Measurements from ENCODE around the gene C5orf52. TPM values are rescaled to one million over a fixed set of nuclear protein-coding genes. Genes with fewer than 3 reads are reported as not detected.
"Not testable (repeated sequence)": the region's sequence is repeated elsewhere in the genome, so short reads cannot be mapped to it uniquely, and the experiment has no call there.

C5orf52 gene
- total RNA-seq, 1 donor from 2014 or later, result not detected

DNA sequence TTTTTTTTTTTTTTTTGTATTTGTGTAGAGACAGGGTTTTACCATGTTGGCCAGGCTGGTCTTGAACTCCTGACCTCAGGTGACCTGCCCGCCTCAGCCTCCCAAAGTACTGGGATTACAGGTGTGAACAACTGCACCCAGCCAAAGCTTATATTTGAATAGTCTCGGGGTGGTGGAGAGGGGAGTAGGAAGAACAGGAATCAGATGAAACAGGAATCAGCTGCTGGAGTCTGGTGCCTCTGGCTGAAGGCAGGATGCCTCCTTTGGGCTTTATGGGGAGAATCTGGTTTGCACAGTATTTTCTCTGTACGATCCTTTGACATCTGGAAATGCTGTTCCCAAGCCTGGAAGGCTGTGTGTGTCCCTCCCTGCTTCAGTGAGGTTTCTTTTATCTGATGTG, 10.9 kb downstream of the C5orf52 start:
- Mint-ChIP-seq H3K27me3 (ENCODE audit: unreplicated experiment) (no peaks in the 10 kb centered on the region), H3K36me3 (ENCODE audit: low read depth, unreplicated experiment) (no peaks in the 10 kb centered on the region), H3K4me1 (ENCODE audit: unreplicated experiment) (no peaks in the 10 kb centered on the region), H3K4me3 (ENCODE audit: unreplicated experiment) (no peak overlapping the region), H3K27ac (ENCODE audit: unreplicated experiment) (no peak overlapping the region), H3K9me3 (ENCODE audit: unreplicated experiment) (no peaks in the 10 kb centered on the region)
- no peak for DNase-seq (ENCODE audit: low spot score)
- TF ChIP-seq CTCF (IDR thresholded peaks at IDR 0.05; ENCODE audit: unreplicated experiment), result no peak

- not testable (repeated sequence) for H3K9me3 Mint-ChIP-seq (ENCODE audit: unreplicated experiment); DNase-seq (ENCODE audit: low spot score); H3K36me3 Mint-ChIP-seq (ENCODE audit: low read depth, unreplicated experiment); H3K27me3 Mint-ChIP-seq (ENCODE audit: unreplicated experiment); H3K27ac Mint-ChIP-seq (ENCODE audit: unreplicated experiment); H3K4me1 Mint-ChIP-seq (ENCODE audit: unreplicated experiment)
- H3K4me3 Mint-ChIP-seq (ENCODE audit: unreplicated experiment), result peak overlapping the region; percentile 15
These were observed 15.2 kb downstream of the C5orf52 start for GRCh38 chr5:157686276-157687197.

- Mint-ChIP-seq H3K27ac (ENCODE audit: unreplicated experiment) (no peak overlapping the region), H3K9me3 (ENCODE audit: unreplicated experiment) (no peaks in the 10 kb centered on the region), H3K27me3 (ENCODE audit: unreplicated experiment) (peaks cover 1% of the 10 kb centered on the region), H3K4me1 (ENCODE audit: unreplicated experiment) (no peaks in the 10 kb centered on the region), H3K36me3 (ENCODE audit: low read depth, unreplicated experiment) (peaks cover 10% of the 10 kb centered on the region), H3K4me3 (ENCODE audit: unreplicated experiment) (no peak overlapping the region)
- no peak for TF ChIP-seq CTCF (IDR thresholded peaks at IDR 0.05; ENCODE audit: unreplicated experiment)
- no peak for DNase-seq (ENCODE audit: low spot score)
These were observed 15.8 kb downstream of the C5orf52 start for GRCh38 chr5:157687198-157687554.

- no peaks in the 10 kb centered on the region for H3K9me3 Mint-ChIP-seq (ENCODE audit: unreplicated experiment)
These were observed 18.8 kb downstream of the C5orf52 start for GRCh38 chr5:157689942-157690689.

More at GRCh38 chr5:157689942-157690689, 18.8 kb downstream of the C5orf52 start:
- Mint-ChIP-seq H3K4me3 (ENCODE audit: unreplicated experiment) (no peak overlapping the region), H3K27ac (ENCODE audit: unreplicated experiment) (no peak overlapping the region), H3K27me3 (ENCODE audit: unreplicated experiment) (peaks cover 1% of the 10 kb centered on the region), H3K4me1 (ENCODE audit: unreplicated experiment) (no peaks in the 10 kb centered on the region), H3K36me3 (ENCODE audit: low read depth, unreplicated experiment) (peaks cover 19% of the 10 kb centered on the region)
- no peak for DNase-seq (ENCODE audit: low spot score)
- TF ChIP-seq CTCF (IDR thresholded peaks at IDR 0.05; ENCODE audit: unreplicated experiment), result no peak
